GM19023 (cell line): ENCODE data around the gene TMEM121.
"Not testable (repeated sequence)": the region's sequence is repeated elsewhere in the genome, so short reads cannot be mapped to it uniquely, and the experiment has no call there.

Source experiments
- ATAC-seq: cut with Tn5 transposase; IDR thresholded peaks from one replicate; pipeline ENCODE4 v1.9.1; 2021; ENCODE audit warnings: mild to moderate bottlenecking, moderate library complexity; ENCODE audit not compliant: unreplicated experiment

Gene TMEM121

GRCh38 chr14:105541218-105541875 is 15.0 kb downstream of the TMEM121 start:
- ATAC-seq, result no peak

- ATAC-seq, result not testable (repeated sequence)
Observed at GRCh38 chr14:105545676-105546075, 19.3 kb downstream of the TMEM121 start.

GRCh38 chr14:105546410-105546809 is 20.0 kb downstream of the TMEM121 start:
- not testable (repeated sequence) for ATAC-seq

- ATAC-seq, result not testable (repeated sequence)
Observed at GRCh38 chr14:105547072-105547471, 20.7 kb downstream of the TMEM121 start.

GRCh38 chr14:105547741-105548169 is 21.4 kb downstream of the TMEM121 start:
- no peak for ATAC-seq

GRCh38 chr14:105549481-105549880 is 23.1 kb downstream of the TMEM121 start:
- ATAC-seq, result no peak

GRCh38 chr14:105554022-105554421 is 27.6 kb downstream of the TMEM121 start:
- no peak for ATAC-seq

GRCh38 chr14:105554523-105554922 is 28.1 kb downstream of the TMEM121 start:
- no peak for ATAC-seq

- not testable (repeated sequence) for ATAC-seq
Observed at GRCh38 chr14:105557671-105558070, 31.3 kb downstream of the TMEM121 start.

- ATAC-seq, result not testable (repeated sequence)
Observed at GRCh38 chr14:105558449-105559154, 32.2 kb downstream of the TMEM121 start.

GRCh38 chr14:105559384-105560047 is 33.1 kb downstream of the TMEM121 start:
- peak; percentile 46 for ATAC-seq

GRCh38 chr14:105560048-105560669 is 33.8 kb downstream of the TMEM121 start:
- ATAC-seq, result peak; percentile 56

GRCh38 chr14:105561345-105561744 is 35.0 kb downstream of the TMEM121 start:
- ATAC-seq, result not testable (repeated sequence)

GRCh38 chr14:105562713-105563346 is 36.4 kb downstream of the TMEM121 start:
- ATAC-seq, result no peak

- no peak for ATAC-seq
Observed at GRCh38 chr14:105563347-105563737, 37.0 kb downstream of the TMEM121 start.

GRCh38 chr14:105564536-105564935 is 38.2 kb downstream of the TMEM121 start:
- ATAC-seq, result not testable (repeated sequence)

- not testable (repeated sequence) for ATAC-seq
Observed at GRCh38 chr14:105565185-105565919, 39.0 kb downstream of the TMEM121 start.

- peak; percentile 44 for ATAC-seq
Observed at GRCh38 chr14:105566248-105567163, 40.1 kb downstream of the TMEM121 start.
